ENCODE measurements around the gene ALDH9A1.

The ALDH9A1 gene

DNA sequence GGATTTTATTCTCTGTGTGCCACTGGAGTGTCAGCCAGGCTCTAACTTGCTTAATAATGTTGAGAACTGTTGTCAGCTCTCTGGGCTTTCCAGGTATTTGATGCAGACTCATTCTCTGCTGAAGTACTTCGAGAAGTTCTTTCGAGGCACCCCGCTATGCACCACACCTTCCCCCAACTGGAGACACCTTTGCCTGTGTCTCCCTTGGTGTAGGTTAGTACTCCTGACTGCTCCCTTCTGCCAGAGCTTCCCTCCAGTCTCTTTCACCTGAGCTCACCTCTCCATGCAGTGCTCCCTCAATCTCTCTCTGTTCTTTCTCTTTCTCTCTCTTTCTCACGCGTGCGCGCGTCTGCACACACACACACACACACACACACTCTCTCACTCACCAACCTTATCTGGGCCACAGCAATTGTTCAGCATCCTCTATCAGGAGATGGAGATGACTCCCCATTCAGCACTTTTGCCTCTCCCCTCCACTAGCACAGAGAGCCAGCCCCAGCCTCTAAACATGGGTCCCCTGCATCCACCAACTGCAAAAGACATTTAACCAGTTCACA lies 81.3 kb downstream of the ALDH9A1 start:
- DNase-seq: no peak

DNA sequence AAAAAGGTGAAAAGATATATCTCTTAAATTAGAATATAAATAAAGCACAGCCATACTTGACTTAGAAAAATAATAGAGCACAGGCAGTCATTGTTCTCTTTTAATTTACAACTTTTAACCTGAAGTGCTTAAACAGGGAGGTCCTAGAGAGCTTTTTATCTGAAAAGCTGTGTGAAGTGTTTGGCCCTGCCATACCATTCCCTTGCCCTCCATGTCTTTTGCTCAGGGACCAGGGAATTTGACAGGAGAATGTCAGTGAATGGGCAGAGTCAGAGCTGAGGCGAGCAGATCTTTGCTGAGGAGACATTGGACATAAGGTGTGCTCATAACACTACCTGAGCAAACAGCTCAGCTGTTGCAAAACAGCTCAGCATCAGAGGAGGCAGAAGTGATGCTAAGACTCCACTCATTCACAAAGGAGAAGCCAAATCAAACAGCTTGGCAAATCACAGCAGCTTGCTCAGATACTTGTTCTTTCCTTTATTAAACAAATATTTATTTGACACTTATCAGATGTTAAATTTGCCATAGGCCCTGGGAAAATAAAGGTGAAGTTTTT lies 82.2 kb downstream of the ALDH9A1 start:
- DNase-seq: no peak

Measured in activated T-cell treated with anti-CD3 and anti-CD28 coated beads for 4 hours (primary cell).